H9 (cell line): ENCODE data around the gene STN1. TPM values are rescaled to one million over a fixed set of nuclear protein-coding genes. Genes with fewer than 3 reads are reported as not detected.

ENCODE experiments used
- DNase-seq: peaks from one replicate; pipeline ENCODE4 v3.0.0-alpha.2; 2017
- H2AFZ ChIP-seq: one replicate; pipeline ENCODE4 v1.6.1; 2013; ENCODE audit warnings: mild to moderate bottlenecking, low read length, control low read depth, moderate library complexity
- H2AK5ac ChIP-seq: 2 replicates; pipeline ENCODE4 v1.6.1; 2013; ENCODE audit warnings: low read length, control low read depth, mixed read lengths; ENCODE audit not compliant: insufficient read length
- H2BK120ac ChIP-seq: one replicate; pipeline ENCODE4 v1.6.1; 2013; ENCODE audit warnings: low read depth, mild to moderate bottlenecking, low read length, control low read depth, inconsistent platforms; ENCODE audit not compliant: poor library complexity, severe bottlenecking
- H2BK12ac ChIP-seq: 2 replicates; pipeline ENCODE4 v1.6.1; 2013; ENCODE audit warnings: low read length, control low read depth, mixed read lengths, low read depth; ENCODE audit not compliant: insufficient read length
- H2BK15ac ChIP-seq: 2 replicates; pipeline ENCODE4 v1.6.1; 2013; ENCODE audit warnings: low read depth, low read length, control low read depth
- H2BK20ac ChIP-seq: one replicate; pipeline ENCODE4 v1.6.1; 2013; ENCODE audit warnings: low read depth, mild to moderate bottlenecking, low read length, control low read depth, inconsistent platforms; ENCODE audit not compliant: poor library complexity, severe bottlenecking
- H2BK5ac ChIP-seq: 2 replicates; pipeline ENCODE4 v1.6.1; 2013; ENCODE audit warnings: low read length, control low read depth, mixed read lengths; ENCODE audit not compliant: insufficient read length
- H3K14ac ChIP-seq: 2 replicates; pipeline ENCODE4 v1.6.1; 2013; ENCODE audit warnings: low read length, control low read depth; ENCODE audit not compliant: insufficient read depth
- H3K18ac ChIP-seq: 2 replicates; pipeline ENCODE4 v1.6.1; 2013; ENCODE audit warnings: low read depth, mild to moderate bottlenecking, mixed read lengths, low read length, control low read depth; ENCODE audit not compliant: insufficient read length
- H3K23ac ChIP-seq: 2 replicates; pipeline ENCODE4 v1.6.1; 2013; ENCODE audit warnings: low read length, control low read depth, mixed read lengths, low read depth; ENCODE audit not compliant: insufficient read length
- H3K23me2 ChIP-seq: 2 replicates; pipeline ENCODE4 v1.6.1; 2013; ENCODE audit warnings: low read depth, mild to moderate bottlenecking, mixed read lengths, low read length, control low read depth; ENCODE audit not compliant: insufficient read length, poor library complexity, severe bottlenecking
- H3K27ac ChIP-seq: 2 replicates; pipeline ENCODE4 v1.5.1; 2013; ENCODE audit warnings: low read length, control low read depth, mixed read lengths, low read depth; ENCODE audit not compliant: insufficient read length
- H3K27me3 ChIP-seq: 2 replicates; pipeline ENCODE4 v1.6.1; 2013; ENCODE audit warnings: low read length, control low read depth, inconsistent platforms; ENCODE audit not compliant: insufficient read depth
- H3K4ac ChIP-seq: 2 replicates; pipeline ENCODE4 v1.6.1; 2013; ENCODE audit warnings: low read depth, mild to moderate bottlenecking, control low read depth, inconsistent platforms, low read length, moderate library complexity
- H3K4me1 ChIP-seq: 2 replicates; pipeline ENCODE4 v1.6.1; 2013; ENCODE audit warnings: low read length, control low read depth, inconsistent platforms; ENCODE audit not compliant: insufficient read depth
- H3K4me2 ChIP-seq: 2 replicates; pipeline ENCODE4 v1.6.1; 2013; ENCODE audit warnings: low read length, control low read depth, mixed read lengths; ENCODE audit not compliant: insufficient read length, insufficient read depth
- H3K56ac ChIP-seq: 2 replicates; pipeline ENCODE4 v1.6.1; 2013; ENCODE audit warnings: low read depth, mild to moderate bottlenecking, mixed read lengths, low read length, control low read depth; ENCODE audit not compliant: insufficient read length
- H3K79me1 ChIP-seq: 2 replicates; pipeline ENCODE4 v1.6.1; 2013; ENCODE audit warnings: low read depth, mild to moderate bottlenecking, moderate library complexity, low read length, control low read depth, inconsistent platforms; ENCODE audit not compliant: insufficient read depth, poor library complexity, severe bottlenecking
- H3K79me2 ChIP-seq: 2 replicates; pipeline ENCODE4 v1.6.1; 2013; ENCODE audit warnings: low read length, control low read depth, inconsistent platforms; ENCODE audit not compliant: insufficient read depth
- H3K9ac ChIP-seq: 2 replicates; pipeline ENCODE4 v1.6.1; 2013; ENCODE audit warnings: low read length, control low read depth, mixed read lengths; ENCODE audit not compliant: insufficient read length; ENCODE audit errors: extremely low read depth
- H3K9me3 ChIP-seq: one replicate; pipeline ENCODE4 v1.6.1; 2013; ENCODE audit warnings: low read depth, low read length, inconsistent platforms; ENCODE audit not compliant: control insufficient read depth
- H3T11ph ChIP-seq: one replicate; pipeline ENCODE4 v1.6.1; 2013; ENCODE audit warnings: mild to moderate bottlenecking, low read length, control low read depth, inconsistent platforms
- H4K20me1 ChIP-seq: one replicate; pipeline ENCODE4 v1.6.1; 2013; ENCODE audit not compliant: control insufficient read depth, insufficient read length, insufficient read depth
- H4K5ac ChIP-seq: 2 replicates; pipeline ENCODE4 v1.6.1; 2013; ENCODE audit warnings: low read depth, mild to moderate bottlenecking, mixed read lengths, low read length, control low read depth; ENCODE audit not compliant: insufficient read length
- H4K8ac ChIP-seq: replicated peaks from 2 replicates; pipeline ENCODE4 v1.6.1; 2013; ENCODE audit warnings: low read length, control low read depth, mixed read lengths, low read depth; ENCODE audit not compliant: insufficient read length
- H4K91ac ChIP-seq: 2 replicates; pipeline ENCODE4 v1.6.1; 2013; ENCODE audit warnings: low read depth, mild to moderate bottlenecking, moderate library complexity, mixed read lengths, low read length, control low read depth; ENCODE audit not compliant: insufficient read length
- H3K27ac Mint-ChIP-seq, 3 experiments: 2 replicates in 2 of 3; 3 replicates in 1 of 3; pipeline ENCODE4 v1.8.0; 2020 to 2021; ENCODE audit warnings: mixed read lengths in 3 of 3, mild to moderate bottlenecking in 1 of 3, moderate library complexity in 1 of 3
- H3K27me3 Mint-ChIP-seq: 2 replicates; pipeline ENCODE4 v1.8.0; 2021; ENCODE audit warnings: low read depth, mild to moderate bottlenecking, moderate library complexity, mixed read lengths
- H3K36me3 Mint-ChIP-seq, 3 experiments: 2 replicates in 2 of 3; 3 replicates in 1 of 3; pipeline ENCODE4 v1.8.0; 2020 to 2021; ENCODE audit warnings: low read depth in 3 of 3, mixed read lengths in 3 of 3; ENCODE audit not compliant: insufficient read depth in 1 of 3
- H3K4me1 Mint-ChIP-seq, 2 experiments: 2 replicates each; pipeline ENCODE4 v1.8.0; 2020; ENCODE audit warnings: mixed read lengths in 2 of 2
- H3K4me3 Mint-ChIP-seq, 2 experiments: 2 replicates in 1 of 2; 3 replicates in 1 of 2; pipeline ENCODE4 v1.8.0; 2020 to 2021; ENCODE audit warnings: mild to moderate bottlenecking in 2 of 2, mixed read lengths in 2 of 2, moderate library complexity in 1 of 2
- H3K9me3 Mint-ChIP-seq, 2 experiments: 2 replicates in 1 of 2; 3 replicates in 1 of 2; pipeline ENCODE4 v1.8.0; 2020; ENCODE audit warnings: mild to moderate bottlenecking in 2 of 2, mixed read lengths in 2 of 2, moderate library complexity in 1 of 2
- WGBS: extraction: QIAGEN DNeasy Blood & Tissue Kit; methylation state at CpG from one replicate; pipeline ENCODE4 v1.1.7; 2013; ENCODE audit warnings: missing lambda C conversion rate, low lambda C conversion rate, mixed read lengths; ENCODE audit not compliant: insufficient read length; ENCODE audit errors: extremely low coverage; 5-methylcytosine and 5-hydroxymethylcytosine counted together
- total RNA-seq: library from RNA; stranded (reverse); gene quantifications from 2 replicates; pipeline ENCODE4 v1.2.1, GENCODE V29; 2021
- TF ChIP-seq, protein P1 (sequence below): fragments of 200-600 bp; sonication (generic); conservative IDR thresholded peaks from 3 replicates; pipeline ENCODE4 v1.8.0; 2021; ENCODE audit warnings: antibody characterized with exemption, mild to moderate bottlenecking

STN1 gene
- total RNA-seq, 1 experiment from 2014 or later = 11.3 TPM

DNA sequence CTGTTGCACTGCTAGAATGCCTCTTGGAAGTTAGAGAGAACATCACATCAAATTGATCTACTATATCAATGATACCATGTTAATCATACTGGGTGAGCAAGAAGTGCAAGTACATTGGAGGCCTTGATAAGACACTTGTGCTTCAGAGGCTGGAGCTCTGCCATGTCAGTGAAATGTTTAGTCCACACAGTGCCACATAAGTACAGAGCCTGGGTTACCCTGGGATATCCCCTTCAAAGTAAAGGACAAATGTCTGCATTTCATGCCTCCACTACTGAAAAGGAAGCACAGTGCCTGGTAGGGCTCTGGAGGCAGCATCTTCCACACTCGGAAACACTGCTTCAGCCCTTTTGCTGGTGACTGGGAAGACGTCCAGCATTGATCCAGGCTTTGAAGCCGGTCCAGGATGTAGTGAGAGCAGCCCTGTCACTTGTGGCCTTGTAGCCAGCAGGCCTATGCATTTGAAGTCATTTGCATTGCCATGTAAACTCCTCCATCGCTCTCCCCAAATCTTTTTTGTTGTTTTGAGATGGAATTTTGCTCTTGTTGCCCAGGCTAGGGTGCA, 15.7 kb upstream of the STN1 start:
- Histone ChIP-seq H4K5ac (no peak overlapping the region), H3K23ac (no peak overlapping the region)

More for the DNA sequence above, 15.7 kb upstream of the STN1 start:
- no peak overlapping the region for H3K4ac ChIP-seq
- no peak overlapping the region for H2BK12ac ChIP-seq
- H2BK120ac ChIP-seq = no peak overlapping the region
- Mint-ChIP-seq H3K9me3 (peaks cover 0 to 2% of the 10 kb centered on the region in 2 experiments; a peak in 1 of 5 replicates), H3K4me3 (no peak overlapping the region), H3K36me3 (no peaks in the 10 kb centered on the region), H3K4me1 (peaks cover 11 to 14% of the 10 kb centered on the region in 2 experiments), H3K27ac (no peak overlapping the region), H3K27me3 (no peaks in the 10 kb centered on the region; the same call in 1 of the 2 replicates)
- H2BK5ac ChIP-seq = no peak overlapping the region
- H3K4me2 ChIP-seq = no peak overlapping the region
- H3K27ac ChIP-seq = no peak overlapping the region
- TF ChIP-seq, protein P1, sequence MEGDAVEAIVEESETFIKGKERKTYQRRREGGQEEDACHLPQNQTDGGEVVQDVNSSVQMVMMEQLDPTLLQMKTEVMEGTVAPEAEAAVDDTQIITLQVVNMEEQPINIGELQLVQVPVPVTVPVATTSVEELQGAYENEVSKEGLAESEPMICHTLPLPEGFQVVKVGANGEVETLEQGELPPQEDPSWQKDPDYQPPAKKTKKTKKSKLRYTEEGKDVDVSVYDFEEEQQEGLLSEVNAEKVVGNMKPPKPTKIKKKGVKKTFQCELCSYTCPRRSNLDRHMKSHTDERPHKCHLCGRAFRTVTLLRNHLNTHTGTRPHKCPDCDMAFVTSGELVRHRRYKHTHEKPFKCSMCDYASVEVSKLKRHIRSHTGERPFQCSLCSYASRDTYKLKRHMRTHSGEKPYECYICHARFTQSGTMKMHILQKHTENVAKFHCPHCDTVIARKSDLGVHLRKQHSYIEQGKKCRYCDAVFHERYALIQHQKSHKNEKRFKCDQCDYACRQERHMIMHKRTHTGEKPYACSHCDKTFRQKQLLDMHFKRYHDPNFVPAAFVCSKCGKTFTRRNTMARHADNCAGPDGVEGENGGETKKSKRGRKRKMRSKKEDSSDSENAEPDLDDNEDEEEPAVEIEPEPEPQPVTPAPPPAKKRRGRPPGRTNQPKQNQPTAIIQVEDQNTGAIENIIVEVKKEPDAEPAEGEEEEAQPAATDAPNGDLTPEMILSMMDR = no peak
- no peak overlapping the region for H3K18ac ChIP-seq
- H3K79me2 ChIP-seq = no peaks in the 10 kb centered on the region
- no CpG with 5 or more reads among the region's 4 CpGs for WGBS
- H2AFZ ChIP-seq = no peak overlapping the region
- H3K56ac ChIP-seq = no peak overlapping the region
- no peak overlapping the region for H4K91ac ChIP-seq
- H3K4me1 ChIP-seq = no peaks in the 10 kb centered on the region; the same call in 1 of the 2 replicates
- H2BK20ac ChIP-seq = no peak overlapping the region
- no peaks in the 10 kb centered on the region for H4K20me1 ChIP-seq
- no peaks in the 10 kb centered on the region for H3K27me3 ChIP-seq
- no peaks in the 10 kb centered on the region for H3K9me3 ChIP-seq
- no peak overlapping the region for H2BK15ac ChIP-seq
- H3K79me1 ChIP-seq = no peaks in the 10 kb centered on the region
- no peak overlapping the region for H2AK5ac ChIP-seq
- H3K9ac ChIP-seq = no peak overlapping the region
- H3T11ph ChIP-seq = no peak overlapping the region
- no peak for DNase-seq
- H3K14ac ChIP-seq = no peak overlapping the region
- no peaks in the 10 kb centered on the region for H3K23me2 ChIP-seq
- no peak overlapping the region for H4K8ac ChIP-seq
